ENCODE results near the gene COPB2. TPM values are rescaled to one million over a fixed set of nuclear protein-coding genes. Genes with fewer than 3 reads are reported as not detected.

The COPB2 gene
- total RNA-seq, 1 experiment from 2014 or later, result 119 TPM

- ChIA-PET RAD21 (ENCODE audit: low non-redundant PET in 1 of 2, low total read pairs in 2 of 2, uncharacterized antibody in 2 of 2, unreplicated experiment in 2 of 2) (no interaction called here), CTCF (interaction anchor here (1.4 to 3.0 kb wide), 4 partner anchors 9 to 402 kb away, joined by 4 to 31 read pairs (median 7); no protein-coding TSS in a partner anchor)
- intact Hi-C loops (cut with micrococcal nuclease), result loop anchor here (5.0 to 10.0 kb wide), 3 partner anchors 403 to 851 kb away; no protein-coding TSS in a partner anchor
These were observed 63.9 kb downstream of the COPB2 start for GRCh38 chr3:139325551-139325950.

GRCh38 chr3:139324456-139324855 is 65.0 kb downstream of the COPB2 start:
- no peak overlapping the region for H3K4me2 ChIP-seq (ENCODE audit: low read length)
- no TSS peak for BruUV-seq (replicated peaks)
- intact Hi-C loops (cut with micrococcal nuclease), result loop anchor here (10.0 kb wide), 1 partner anchor 850 kb away; no protein-coding TSS in a partner anchor
- RAD21 ChIA-PET (ENCODE audit: low non-redundant PET in 1 of 2, low total read pairs in 2 of 2, uncharacterized antibody in 2 of 2, unreplicated experiment in 2 of 2), result no interaction called here
- no peak overlapping the region for H3K9ac ChIP-seq (ENCODE audit: low read length)
- H4K20me1 ChIP-seq (ENCODE audit: insufficient read depth), result no peaks in the 10 kb centered on the region
- CTCF ChIA-PET, result interaction anchor here (3.0 kb wide), 1 partner anchor 212 kb away, joined by 31 read pairs; no protein-coding TSS in a partner anchor
- no peak overlapping the region for H3K4me3 ChIP-seq (replicated peaks in 1 of 2; ENCODE audit: low read depth in 1 of 2, low read length in 2 of 2)
- no peaks in the 10 kb centered on the region for H3K36me3 ChIP-seq (ENCODE audit: control insufficient read depth in 1 of 2, insufficient read depth in 2 of 2, low read length in 2 of 2)
- DNase-seq (ENCODE audit: low read depth, low spot score) (no peak), ATAC-seq (no peak)
- H3K9me2 ChIP-seq (ENCODE audit: insufficient read depth), result no peaks in the 10 kb centered on the region
- H3K27me3 ChIP-seq (ENCODE audit: insufficient read depth, low read length), result no peaks in the 10 kb centered on the region
- no peaks in the 10 kb centered on the region for H3K9me3 ChIP-seq (ENCODE audit: control insufficient read depth in 1 of 2, insufficient read depth in 1 of 2, low read depth in 1 of 2, low read length in 2 of 2)
- H3K27ac ChIP-seq (ENCODE audit: low read depth, low read length), result no peak overlapping the region
- H3K79me2 ChIP-seq (ENCODE audit: insufficient read depth, low read length), result no peaks in the 10 kb centered on the region
- POLR2A ChIA-PET, result no interaction called here
- H2AFZ ChIP-seq (ENCODE audit: low read depth, low read length, poor library complexity, severe bottlenecking), result no peak overlapping the region
- TF ChIP-seq ZBTB33 (IDR thresholded peaks at IDR 0.05; ENCODE audit: extremely low read depth, insufficient replicate concordance, low read length), result no peak
- no peak for TF ChIP-seq ZNF274 (IDR thresholded peaks at IDR 0.05; ENCODE audit: low read depth, low read length)
- no peak for TF ChIP-seq EGR1 (IDR thresholded peaks at IDR 0.05; ENCODE audit: low read depth)
- no peak for TF ChIP-seq SRF (IDR thresholded peaks at IDR 0.05; ENCODE audit: low read depth)
- no peak for TF ChIP-seq SIN3A (IDR thresholded peaks at IDR 0.05; ENCODE audit: low read depth)
- TF ChIP-seq ATF3 (IDR thresholded peaks at IDR 0.05), result no peak
- no peak for TF ChIP-seq POLR2AphosphoS5 (IDR thresholded peaks at IDR 0.05; ENCODE audit: low read depth, low read length)
- TF ChIP-seq EZH2 (IDR thresholded peaks at IDR 0.05), result no peak
- no peak for TF ChIP-seq FOSL1 (IDR thresholded peaks at IDR 0.05; ENCODE audit: low read depth)
- TF ChIP-seq REST (IDR thresholded peaks at IDR 0.05; ENCODE audit: low read depth), result no peak
- TF ChIP-seq ELF1 (IDR thresholded peaks at IDR 0.05; ENCODE audit: borderline replicate concordance, low read depth), result no peak
- peaks cover 51 to 68% of the 10 kb centered on the region in 2 experiments for H3K4me1 ChIP-seq (ENCODE audit: control insufficient read depth in 1 of 2, insufficient read depth in 2 of 2, low read length in 2 of 2)

More at GRCh38 chr3:139325551-139325950, 63.9 kb downstream of the COPB2 start:
- H2AFZ ChIP-seq (ENCODE audit: low read depth, low read length, poor library complexity, severe bottlenecking), result no peak overlapping the region
- no TSS peak for BruUV-seq (replicated peaks)
- H3K79me2 ChIP-seq (ENCODE audit: insufficient read depth, low read length), result no peaks in the 10 kb centered on the region
- H3K27me3 ChIP-seq (ENCODE audit: insufficient read depth, low read length), result no peaks in the 10 kb centered on the region
- H3K9me2 ChIP-seq (ENCODE audit: insufficient read depth), result no peaks in the 10 kb centered on the region
- no peaks in the 10 kb centered on the region for H4K20me1 ChIP-seq (ENCODE audit: insufficient read depth)
- no peak overlapping the region for H3K9ac ChIP-seq (ENCODE audit: low read length)
- H3K9me3 ChIP-seq (ENCODE audit: control insufficient read depth in 1 of 2, insufficient read depth in 1 of 2, low read depth in 1 of 2, low read length in 2 of 2), result no peaks in the 10 kb centered on the region
- H3K4me2 ChIP-seq (ENCODE audit: low read length), result no peak overlapping the region
- no peak for DNase-seq (ENCODE audit: low read depth, low spot score)
- peaks cover 44 to 61% of the 10 kb centered on the region in 2 experiments for H3K4me1 ChIP-seq (ENCODE audit: control insufficient read depth in 1 of 2, insufficient read depth in 2 of 2, low read length in 2 of 2)
- H3K4me3 ChIP-seq (replicated peaks in 1 of 2; ENCODE audit: low read depth in 1 of 2, low read length in 2 of 2), result no peak overlapping the region
- TF ChIP-seq YY1 (IDR thresholded peaks at IDR 0.05; ENCODE audit: extremely low read depth, insufficient replicate concordance, low read depth, low read length), result no peak
- no peak for TF ChIP-seq ZFX (IDR thresholded peaks at IDR 0.05)
- no peak for TF ChIP-seq SIN3A (IDR thresholded peaks at IDR 0.05; ENCODE audit: low read depth)
- no peak for TF ChIP-seq RAD21 (IDR thresholded peaks at IDR 0.05; ENCODE audit: low read depth)
- no peak for TF ChIP-seq ZNF274 (IDR thresholded peaks at IDR 0.05; ENCODE audit: low read depth, low read length)
- no peak for TF ChIP-seq EGR1 (IDR thresholded peaks at IDR 0.05; ENCODE audit: low read depth)
- TF ChIP-seq POLR2A (IDR thresholded peaks at IDR 0.05; ENCODE audit: borderline replicate concordance, extremely low read depth, insufficient read depth, insufficient read length), result no peak
- no peak for ATAC-seq
- no peaks in the 10 kb centered on the region for H3K36me3 ChIP-seq (ENCODE audit: control insufficient read depth in 1 of 2, insufficient read depth in 2 of 2, low read length in 2 of 2)
- POLR2A ChIA-PET, result no interaction called here
- peak overlapping the region; percentile 29; the same call in 1 of the 2 replicates for H3K27ac ChIP-seq (ENCODE audit: low read depth, low read length)
